GM21447 (cell line): Measurements from ENCODE around the gene LDLRAD3.

Experiments used
- ATAC-seq: cut with Tn5 transposase; IDR thresholded peaks from one replicate; pipeline ENCODE4 v1.9.1; 2021; ENCODE audit not compliant: unreplicated experiment

Gene LDLRAD3

GRCh38 chr11:35954205-35954604 lies 10.3 kb downstream of the LDLRAD3 start:
- ATAC-seq: no peak

DNA sequence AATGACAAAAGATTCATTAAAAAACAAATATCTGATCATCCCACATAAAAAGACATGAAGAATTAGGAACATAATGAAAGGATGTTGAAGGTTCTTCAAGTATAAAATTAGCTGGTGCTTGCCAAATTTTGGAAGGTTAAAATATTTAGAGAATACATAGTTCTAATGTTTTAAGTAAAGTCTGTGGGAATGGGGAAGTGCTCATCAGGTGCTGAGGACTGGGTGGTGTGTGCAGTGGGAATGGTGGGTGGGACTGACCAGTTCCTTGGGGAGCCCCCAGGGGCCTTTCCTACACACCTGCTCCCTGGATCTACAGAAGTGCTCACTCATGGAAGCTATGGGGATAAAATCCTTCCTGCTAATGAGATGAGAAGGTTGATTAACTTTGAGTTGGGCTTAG lies 11.8 kb downstream of the LDLRAD3 start:
- ATAC-seq: no peak

GRCh38 chr11:35962369-35963138 lies 18.7 kb downstream of the LDLRAD3 start:
- ATAC-seq: no peak

DNA sequence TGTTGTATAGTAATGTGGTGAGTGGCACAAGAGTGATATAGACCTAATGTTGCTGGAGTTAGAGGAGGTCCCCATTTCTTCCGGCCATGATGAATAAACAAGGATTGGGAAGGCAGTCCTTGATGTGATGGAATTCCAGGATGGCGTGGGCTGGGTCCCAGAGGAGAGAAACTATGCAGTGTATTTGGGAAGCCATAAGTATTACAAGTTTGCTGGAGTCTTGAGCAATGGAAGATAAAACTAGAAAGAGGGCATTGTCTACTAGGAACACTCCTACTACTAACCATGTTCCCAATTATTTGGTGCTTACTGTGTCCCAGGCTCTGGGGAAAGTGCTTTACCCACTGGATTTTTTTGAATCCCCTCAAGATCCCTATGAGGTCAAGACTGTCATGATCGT lies 20.0 kb downstream of the LDLRAD3 start:
- no peak for ATAC-seq

GRCh38 chr11:35964841-35965240 lies 21.0 kb downstream of the LDLRAD3 start:
- ATAC-seq: no peak

DNA sequence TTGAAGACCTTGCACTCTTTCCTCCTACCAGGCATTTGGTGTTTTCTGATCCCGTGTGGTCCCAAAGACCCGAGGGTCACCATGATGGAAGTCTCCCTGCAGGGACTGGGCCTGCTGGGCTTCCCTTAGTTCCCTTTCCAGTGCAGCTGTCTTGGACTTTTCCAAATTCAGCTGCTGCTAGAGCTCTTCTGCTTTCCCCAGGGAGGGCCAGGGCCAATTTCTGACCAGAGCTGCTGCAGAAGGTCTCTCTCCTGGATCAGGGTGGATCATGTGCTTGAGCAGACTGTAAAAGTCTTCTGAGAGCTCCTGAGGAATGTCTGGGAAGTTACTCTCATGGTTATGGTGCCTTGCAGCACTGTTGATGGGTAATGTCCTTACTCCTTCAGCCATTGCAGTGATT lies 23.2 kb downstream of the LDLRAD3 start:
- no peak for ATAC-seq

DNA sequence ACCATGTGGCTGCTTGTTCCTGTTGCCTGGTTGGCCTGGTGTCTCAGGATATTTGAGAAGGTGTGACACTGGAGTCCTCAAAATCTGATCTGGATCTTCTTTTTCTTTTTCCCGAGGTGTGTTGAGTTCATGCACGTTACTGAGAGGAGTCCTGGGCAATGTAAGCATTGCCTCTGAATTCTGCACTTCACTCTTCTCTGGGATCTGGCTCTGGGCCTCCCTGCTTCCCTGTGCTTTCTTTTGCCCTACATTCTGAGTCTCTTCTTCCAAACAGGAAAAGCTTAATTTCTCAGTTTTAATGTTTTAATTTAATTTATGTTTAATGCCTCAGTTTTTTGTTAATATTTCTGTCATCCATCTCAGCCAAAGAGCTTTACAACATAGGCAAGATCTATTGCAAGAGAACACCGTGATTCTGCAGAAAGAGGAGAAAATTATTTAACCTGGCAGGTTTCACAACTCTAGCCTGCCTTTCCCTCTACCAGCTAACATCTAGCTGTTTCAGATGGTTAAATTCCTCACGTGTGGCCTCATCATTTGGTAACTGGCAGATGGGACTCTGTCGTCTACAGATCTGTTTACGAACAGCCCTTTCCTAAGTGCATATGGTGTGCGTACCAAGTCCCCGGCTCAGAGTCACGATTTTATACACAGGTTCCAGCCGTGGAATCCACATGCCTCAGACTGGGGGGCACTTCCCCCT lies 24.7 kb downstream of the LDLRAD3 start:
- no peak for ATAC-seq

GRCh38 chr11:35969089-35970042 lies 25.5 kb downstream of the LDLRAD3 start:
- ATAC-seq: no peak

DNA sequence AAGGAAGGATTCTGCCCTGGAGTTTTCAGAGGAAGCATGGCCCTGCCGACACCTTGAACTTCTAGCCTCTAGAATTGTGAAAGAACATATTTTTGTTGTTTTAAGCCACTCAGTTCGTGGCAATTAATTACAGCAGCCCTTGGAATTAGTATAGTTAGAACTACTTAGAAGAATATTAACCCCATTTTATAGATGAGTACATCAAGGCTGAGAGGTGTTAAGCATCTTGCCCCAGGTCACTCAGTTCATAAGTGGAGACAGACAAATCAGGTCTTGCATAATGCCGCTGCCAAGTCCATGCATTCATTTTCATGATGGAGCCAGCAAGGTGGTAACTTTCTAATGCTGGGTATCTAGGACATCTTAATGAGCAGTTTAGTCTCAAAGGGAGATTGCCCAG lies 26.6 kb downstream of the LDLRAD3 start:
- no peak for ATAC-seq

DNA sequence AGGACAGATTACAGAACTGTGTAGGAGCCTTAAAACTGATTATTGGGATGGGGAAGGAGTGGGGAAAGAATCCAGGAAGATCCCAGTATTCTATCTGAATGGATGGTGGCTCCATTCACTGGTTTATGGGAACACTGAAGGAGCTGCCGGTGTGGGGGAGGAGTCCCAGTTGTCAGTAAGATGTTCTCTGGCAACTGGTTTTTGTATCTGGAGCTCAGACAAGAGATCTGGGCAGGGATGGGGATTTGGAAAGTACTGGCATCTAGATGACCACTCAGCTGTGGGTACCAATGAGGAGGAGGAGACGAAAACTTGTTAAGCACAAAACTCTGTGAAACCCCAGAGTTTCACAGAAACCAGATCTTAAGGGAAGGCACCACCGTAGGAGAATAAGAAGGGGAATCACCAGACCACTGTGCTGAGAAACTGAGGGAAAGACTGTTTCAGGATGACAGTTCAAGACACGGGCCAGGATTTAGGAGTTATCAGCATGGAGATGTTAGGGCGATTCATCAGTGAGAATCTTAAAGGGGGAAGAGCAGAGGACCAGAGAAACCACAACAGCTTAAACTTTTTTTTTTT lies 28.1 kb downstream of the LDLRAD3 start:
- ATAC-seq: no peak

DNA sequence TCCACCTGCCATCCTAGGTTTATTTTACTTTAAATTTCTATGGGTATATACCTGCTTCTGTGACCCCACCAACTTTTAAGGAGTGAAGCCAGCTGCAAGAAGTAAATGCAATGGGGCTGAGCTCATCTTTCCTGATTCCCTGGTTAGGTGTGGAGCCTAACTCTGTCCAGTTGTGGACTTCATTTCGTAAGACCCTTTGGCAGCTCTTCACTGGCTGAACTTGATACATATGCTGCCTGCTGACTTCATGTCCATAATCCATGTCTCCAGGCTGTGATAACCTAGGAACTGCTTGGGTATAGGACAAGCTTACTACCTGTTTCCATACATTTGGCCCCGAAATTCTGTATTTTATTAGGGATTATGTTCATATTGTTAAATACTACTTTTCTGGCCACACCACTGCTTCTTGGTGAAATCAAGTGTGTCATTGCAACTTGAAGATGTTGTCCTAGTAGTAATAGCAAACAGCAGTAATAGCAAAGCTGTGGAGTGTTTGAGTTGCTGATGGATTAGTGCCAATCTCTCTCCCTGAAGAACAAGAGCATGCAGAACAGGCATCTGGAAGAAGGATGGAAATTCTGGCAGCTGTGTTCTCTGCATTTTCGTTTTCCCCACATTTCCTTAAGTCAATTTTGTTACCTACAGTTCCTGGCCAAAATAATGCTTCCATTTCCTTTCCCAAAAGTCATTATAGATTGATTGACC lies 31.2 kb downstream of the LDLRAD3 start:
- no peak for ATAC-seq

DNA sequence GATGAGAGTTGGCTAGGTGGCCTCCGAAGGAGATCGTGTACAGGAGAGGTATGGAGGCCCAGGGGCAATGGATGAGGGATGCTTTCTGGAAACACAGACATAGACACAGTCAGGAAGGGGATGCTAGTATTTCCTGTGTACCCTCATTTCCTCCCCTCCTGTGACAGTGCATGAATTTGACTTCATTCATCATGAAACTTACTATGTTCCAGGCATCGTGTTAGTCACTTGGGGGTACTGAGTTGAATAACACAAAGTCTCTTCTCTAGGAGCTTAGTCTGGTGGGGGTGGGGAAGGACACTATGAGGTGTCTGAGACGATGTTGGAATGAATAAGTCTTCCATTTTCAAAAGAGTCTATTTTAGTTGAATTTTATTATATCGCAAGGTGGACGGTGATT lies 32.6 kb downstream of the LDLRAD3 start:
- ATAC-seq: no peak

DNA sequence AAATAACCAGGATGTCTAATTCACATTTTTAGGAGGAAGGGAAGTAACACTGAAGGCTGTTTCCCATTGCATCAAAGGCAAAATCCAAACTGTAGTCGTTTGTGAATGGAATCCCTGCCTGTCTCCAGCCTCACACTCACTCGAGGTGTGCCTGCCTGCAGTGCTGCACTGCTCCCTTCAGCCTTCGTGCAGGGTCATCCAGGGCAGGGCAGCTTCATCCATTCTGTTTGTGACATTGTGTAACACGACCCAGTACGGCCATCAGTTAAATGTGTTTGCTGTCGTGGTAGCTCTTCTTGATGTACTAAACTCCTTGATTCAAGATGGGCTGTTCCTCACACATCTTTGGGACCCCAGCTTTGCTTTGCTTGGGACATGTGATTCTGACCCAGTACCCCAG lies 34.3 kb downstream of the LDLRAD3 start:
- ATAC-seq: no peak

- no peak for ATAC-seq
Measured at GRCh38 chr11:35978891-35979290, 35.0 kb downstream of the LDLRAD3 start.

- no peak for ATAC-seq
Measured at GRCh38 chr11:35980686-35981390, 37.0 kb downstream of the LDLRAD3 start.

- ATAC-seq: no peak
Measured at GRCh38 chr11:35981581-35981980, 37.7 kb downstream of the LDLRAD3 start.

DNA sequence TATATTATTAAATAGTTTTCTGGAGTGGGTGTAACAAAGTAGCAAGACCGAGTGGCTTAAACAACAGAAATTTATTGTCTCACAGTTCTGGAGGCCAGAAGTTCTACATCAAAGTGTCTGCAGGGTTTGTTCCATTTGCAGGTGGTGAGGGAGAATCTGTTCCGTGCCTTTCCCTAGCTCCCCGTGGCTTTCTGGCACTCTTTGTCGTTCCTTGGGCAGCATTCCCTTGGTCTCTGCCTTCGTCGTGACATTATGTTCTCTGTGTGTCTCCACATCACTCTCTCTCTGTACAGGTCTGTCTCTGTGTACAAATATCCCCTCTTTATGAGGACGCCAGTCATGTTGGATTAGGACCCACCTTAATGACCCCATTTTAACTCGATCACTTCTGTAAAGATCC lies 38.2 kb downstream of the LDLRAD3 start:
- no peak for ATAC-seq

DNA sequence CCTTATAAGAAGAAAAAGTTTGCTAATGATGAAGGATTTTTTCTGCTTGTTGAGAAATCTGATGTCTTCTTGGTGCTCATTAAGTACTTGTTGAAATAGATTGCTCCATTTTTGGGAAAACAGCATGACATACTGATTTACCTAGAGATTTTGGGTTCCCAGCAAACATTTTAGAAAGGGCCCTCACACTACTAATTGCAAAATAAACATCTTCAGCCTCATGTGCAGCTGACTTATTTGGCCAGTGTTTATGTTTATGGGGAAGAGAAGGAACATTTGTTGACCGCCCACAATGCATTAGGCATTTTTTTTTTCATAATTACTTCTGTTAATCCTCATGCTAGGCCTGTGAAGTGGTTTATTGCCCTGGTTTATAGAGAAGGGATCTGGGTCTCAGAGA lies 40.1 kb downstream of the LDLRAD3 start:
- no peak for ATAC-seq

DNA sequence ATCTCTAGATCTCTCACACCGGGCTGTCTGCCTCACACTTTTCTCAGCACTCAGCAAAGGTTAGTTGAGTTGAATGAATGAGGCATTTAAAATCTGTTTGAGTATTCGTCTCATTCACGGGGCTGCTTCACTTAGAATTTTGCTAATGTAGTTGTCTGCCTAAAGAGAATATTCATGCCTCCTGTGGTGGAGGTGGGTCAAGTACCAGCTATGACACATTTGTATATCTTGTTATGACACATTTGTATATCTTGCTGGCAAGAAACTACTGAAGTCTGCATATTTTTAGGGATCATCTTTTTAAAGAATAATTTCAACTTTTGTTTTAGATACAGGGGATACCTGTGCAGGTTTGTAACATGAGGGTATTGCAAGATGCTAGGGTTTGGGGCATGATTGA lies 43.1 kb downstream of the LDLRAD3 start:
- no peak for ATAC-seq

DNA sequence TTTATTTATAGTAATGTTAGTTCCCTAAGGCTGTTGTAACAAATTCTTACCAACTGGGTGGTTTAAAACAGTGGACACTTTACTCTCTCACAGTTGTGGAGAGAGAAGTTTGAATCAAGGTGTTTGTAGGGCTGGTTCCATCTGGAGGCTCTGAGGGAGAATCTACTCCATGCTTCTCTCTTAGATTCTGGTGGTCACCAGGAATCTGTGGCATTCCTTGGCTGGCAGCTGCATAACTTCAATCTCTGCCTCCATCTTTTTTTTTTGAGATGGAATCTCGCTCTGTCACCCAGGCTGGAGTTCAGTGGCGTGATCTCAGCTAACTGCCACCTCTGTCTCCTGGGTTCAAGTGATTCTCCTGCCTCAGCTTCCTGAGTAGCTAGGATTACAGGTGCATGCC lies 46.3 kb downstream of the LDLRAD3 start:
- no peak for ATAC-seq
